ENCODE measurements around the gene ABAT.
A peak's percentile ranks its signal among the peaks of the same experiment; 100 is the strongest.
"Not testable (repeated sequence)": the region's sequence is repeated elsewhere in the genome, so short reads cannot be mapped to it uniquely, and the experiment has no call there.

Gene ABAT

DNA sequence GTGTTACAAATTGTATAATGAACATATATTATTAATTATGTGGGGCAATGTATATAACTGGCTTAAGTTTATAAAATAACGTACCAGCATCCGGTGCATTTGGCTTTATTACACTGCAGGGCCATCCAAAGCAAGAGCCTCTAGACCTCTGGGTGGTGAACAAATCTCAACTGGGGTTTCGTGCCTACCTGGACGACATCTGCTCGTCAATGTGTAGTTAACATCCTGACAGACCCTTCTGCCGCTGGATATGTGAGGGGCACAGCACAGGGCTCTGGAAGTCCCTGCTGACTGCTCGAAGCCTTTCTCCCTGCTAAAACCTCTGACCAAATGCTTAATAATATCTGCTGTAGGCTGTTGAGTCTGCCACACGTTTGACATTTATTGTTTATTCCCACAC, 120.7 kb downstream of the ABAT start:
- DNase-seq = no peak

DNA sequence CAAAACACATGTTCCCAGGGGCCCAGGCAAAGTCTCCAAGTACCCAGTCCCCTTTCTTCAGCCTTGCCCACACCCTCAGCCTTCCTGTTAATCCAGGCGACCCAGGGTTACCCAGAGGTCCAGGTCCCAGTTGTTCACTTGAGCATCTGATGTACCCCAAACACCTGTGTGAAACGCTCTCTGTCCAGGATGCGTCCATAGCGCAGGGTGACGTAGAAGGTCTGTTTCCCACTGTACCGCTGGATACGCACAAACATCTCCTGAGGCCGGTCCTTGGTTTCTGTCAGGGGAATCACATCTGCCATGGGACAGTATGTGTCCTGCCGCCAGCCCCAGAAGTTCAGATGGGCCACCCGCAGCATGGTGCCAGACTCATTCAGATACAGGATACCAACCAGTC, 121.4 kb downstream of the ABAT start:
- no peak for DNase-seq

DNA sequence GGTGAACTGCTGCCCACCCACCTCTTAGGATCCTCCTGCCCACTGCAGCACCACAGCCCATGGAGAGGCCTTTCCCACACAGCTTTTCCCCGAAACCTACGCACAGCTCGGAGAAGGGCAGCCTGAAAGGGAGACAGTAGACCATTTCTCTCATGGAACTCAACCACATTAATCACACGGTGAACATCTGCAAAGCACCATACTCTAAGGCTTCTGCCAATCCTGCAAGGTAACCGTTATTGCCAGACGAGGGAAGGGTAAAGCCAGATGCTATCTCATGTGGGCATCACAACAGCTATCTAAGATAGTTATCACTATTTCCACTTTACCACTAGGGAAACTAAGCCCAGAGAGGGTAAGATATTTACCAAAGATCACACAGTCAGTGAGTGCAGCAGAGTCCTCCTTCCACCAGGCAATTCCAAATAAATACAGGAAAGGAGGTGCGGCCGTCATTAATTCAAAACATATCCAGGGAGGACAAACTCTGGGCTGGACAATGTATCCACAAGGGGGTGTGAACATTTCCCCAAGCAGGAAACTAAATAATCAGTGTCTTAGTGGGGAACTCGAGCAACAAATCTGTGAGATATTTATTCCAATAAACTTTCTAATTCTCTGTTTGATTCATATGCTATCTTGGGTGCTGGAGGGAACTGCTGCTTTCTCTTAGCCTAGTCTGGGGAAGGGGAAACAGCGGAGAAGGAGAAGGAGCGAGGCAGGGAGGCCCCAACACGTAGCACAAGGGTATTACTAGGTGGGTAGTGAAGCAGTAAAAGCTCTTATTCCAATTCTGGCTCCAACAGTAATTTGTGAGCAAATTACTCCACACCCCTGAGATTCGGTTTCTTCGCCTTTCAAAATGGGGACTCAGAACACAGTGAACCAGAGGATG, 122.3 kb downstream of the ABAT start:
- DNase-seq = no peak

DNA sequence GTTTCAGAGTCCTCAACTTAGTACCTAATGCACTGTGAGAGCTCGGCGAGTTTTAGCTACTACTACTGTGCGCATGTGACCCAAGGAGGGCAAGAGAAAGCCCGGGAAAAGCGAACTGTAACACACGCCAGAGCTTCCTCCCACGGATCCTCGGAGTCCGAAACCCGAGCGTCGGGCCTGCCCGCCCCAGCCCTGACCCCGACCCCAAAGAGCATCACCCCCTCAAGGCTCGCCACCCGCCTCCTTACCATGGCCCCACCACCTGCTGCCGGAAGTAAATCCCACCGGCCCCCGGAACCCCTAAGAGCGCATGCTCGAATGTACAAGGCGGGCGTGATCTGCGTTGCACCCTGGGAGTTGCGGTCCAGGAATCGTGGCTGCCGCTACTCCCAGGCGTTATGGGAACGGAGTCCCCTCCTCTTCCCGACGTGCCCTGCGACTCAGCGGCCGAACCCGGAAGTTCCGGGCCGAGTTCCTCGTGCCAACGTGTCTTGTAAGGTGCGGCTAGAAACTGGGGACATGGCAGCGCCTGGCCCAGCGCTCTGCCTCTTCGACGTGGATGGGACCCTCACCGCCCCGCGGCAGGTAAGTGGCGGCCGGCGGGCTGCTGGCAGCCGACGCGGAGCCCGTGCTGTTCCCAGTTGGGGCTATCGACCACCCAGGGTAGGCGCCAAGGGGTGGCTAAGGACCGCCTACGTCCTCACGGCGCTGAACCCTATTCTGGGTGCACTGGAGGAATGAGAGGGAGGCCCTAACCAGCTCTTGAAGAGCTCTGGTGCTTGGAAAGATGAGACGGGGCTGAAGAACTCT, 123.2 kb downstream of the ABAT start, which contains the start of the genes PMM2 and TMEM186:
PMM2 (plus strand) TSS at position 476 of the 810 bp plus-strand sequence; CDS start at position 520, 44 bp downstream.
TMEM186 (minus strand) TSS at position 276 of the 810 bp plus-strand sequence; CDS start at position 251, 25 bp downstream.
- DNase-seq = peak; percentile 93 to 95

DNA sequence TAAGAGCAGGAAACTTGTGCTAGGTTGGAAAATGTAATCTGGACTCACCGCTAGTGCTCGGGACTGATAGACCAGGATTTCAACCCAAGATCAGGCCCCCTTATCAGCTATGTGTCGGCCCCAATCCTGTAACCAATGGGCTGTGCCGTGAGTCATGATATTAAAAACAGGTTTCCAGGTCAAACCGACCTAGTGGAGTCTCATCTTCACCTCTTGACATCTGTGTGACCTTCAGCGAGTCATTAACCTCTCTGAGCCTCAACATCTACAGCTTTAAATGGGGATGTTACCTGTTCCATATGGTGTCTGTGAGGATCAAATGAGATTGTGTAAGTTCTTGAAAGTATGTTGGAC, 123.7 kb downstream of the ABAT start:
- no peak for DNase-seq

DNA sequence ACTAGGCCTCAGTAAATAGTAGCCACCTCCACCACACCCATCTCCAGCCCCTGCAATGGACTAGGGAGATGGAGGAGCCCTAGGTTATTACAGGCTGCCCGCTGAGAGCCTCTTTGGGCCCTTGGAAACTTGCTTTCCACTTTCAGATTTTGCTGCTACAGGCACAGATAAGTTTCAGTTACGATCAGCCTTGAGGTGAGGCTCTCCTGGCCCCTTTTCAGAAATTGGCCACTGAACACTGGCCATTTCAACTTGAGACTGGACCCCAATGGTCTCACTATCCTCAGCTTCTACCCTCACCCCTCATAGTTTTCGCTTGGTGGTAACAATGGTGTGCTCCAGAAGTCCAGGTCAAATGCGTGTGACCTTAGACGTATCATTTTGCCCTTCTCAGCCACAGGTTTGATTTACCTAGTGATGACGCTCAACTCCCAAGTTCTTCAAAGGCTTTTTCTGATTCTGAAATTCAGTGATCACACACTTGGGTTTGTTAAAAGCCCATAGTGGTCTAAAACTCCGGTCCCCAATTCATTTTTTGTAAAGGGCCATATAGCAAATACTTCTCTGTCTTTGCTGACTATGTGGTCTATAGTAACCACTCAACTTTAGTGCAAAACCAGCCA, 124.2 kb downstream of the ABAT start:
- no peak for DNase-seq

DNA sequence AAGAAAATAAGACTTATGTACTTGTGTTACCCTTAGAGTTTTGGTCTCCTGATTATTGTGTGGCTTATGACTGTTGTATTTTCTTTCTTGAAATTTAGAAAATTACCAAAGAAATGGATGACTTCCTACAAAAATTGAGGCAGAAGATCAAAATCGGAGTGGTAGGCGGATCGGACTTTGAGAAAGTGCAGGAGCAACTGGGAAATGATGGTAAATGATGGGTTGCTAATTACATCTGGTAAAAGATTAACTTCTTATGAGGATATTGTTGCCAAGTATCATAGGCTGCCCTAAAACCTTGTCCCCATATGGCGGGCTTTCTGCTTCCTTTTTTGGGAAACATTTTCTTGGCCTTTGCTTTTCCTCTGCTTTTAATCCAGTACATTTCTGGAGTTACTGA, 127.3 kb downstream of the ABAT start:
- no peak for DNase-seq

DNA sequence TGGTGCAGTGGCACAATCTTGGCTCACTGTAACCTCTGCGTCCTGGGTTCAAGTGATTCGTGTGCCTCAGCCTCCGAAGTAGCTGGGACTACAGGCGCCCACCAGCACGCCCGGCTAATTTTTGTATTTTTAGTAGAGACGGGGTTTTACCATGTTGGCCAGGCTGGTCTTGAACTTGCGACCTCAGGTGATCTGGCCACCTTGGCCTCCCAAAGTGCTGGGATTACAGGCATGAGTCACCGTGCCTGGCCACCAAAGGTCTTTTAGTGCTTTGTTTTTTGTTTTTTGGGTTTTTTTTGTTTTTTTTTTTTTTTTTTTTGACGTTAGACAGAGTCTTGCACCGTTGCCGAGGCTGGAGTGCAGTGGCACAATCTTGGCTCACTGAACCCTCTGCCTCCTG, 129.3 kb downstream of the ABAT start:
- DNase-seq = not testable (repeated sequence)

DNA sequence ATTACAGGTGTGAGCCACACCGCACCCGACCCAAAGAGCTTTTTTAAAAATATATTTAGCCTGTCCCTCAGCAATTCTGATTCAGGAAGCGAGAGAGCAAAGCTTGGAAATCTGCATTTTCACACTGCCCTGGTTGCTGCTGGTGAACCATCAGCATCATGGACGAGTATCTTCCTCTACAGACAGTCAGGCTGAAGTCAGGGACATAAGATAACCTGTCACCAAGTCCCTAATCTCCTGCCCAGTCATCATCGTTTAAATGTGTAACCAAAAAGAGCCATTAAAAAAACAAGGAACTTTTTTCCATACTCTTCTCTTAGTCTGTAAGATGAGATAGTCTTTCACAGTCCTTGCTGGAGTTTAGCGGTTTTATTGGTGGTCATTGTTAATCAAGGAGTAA, 129.9 kb downstream of the ABAT start:
- no peak for DNase-seq

DNA sequence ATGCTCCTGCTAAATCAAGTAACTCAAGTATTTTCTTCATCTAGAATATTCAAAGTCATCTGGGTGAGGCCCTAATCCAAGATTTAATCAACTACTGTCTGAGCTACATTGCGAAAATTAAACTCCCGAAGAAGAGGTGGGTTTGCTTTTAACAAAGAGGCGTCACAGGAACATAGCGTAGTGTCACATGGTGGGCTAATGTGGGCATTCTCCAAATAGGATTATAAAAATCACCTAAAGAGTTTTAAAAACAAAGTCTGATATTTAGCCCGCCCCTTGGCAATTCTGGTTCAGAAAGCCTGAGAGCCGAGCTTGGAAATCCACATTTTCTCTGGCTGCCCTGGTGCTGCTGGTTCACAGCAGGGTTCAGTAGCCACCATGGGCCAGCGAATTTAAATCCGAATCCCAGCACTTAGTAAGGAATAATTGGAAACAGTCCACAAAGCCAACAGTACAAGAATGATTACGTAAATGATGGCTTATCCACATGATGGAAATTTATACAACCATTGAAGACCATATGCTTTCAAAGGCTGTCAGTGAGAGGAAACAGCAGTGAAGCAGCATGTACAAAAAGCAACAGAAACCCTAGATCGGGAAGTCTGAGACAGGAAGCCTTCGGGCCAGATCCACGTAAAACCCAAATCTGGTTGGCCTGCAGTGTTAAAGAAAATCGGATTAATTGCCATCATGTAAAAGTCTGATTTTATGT, 132.0 kb downstream of the ABAT start:
- DNase-seq = no peak

DNA sequence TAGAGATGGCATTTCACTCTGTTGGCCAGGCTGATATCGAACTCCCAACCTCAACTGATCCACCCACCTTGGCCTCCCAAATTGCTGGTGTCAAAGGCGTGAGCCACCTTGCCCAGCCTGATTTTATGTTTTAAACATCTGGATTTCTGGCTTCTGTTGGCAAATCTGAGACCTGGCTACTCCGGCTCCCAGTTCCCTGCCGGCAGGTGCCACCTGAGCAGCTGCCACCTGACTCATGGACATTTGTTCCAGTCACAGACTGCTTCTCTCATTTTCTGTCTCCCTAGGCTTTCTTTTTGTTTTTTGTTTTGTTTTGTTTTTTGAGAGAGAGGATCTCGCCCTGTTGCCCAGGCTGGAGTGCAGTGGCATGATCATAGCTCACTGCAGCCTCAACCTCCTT, 132.8 kb downstream of the ABAT start:
- DNase-seq = no peak

DNA sequence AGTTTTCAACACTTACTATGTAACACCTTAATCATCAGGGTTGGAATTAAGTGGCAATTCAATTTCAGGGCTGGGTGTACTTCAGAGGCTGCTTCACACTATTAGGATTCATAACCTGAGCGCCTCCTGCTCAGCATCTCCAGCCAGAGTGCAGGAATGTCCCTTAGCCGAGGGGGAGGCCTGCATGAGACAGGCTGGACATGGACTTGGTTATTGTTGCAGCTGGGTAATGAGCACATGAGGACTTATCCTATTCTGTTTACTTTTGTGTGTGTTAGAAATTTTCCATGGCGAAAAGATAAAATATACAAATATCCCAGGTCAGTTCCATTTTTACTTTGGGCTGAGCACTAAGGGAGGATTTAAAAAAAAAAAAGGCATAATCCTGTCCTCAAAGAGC, 133.6 kb downstream of the ABAT start:
- no peak for DNase-seq

DNA sequence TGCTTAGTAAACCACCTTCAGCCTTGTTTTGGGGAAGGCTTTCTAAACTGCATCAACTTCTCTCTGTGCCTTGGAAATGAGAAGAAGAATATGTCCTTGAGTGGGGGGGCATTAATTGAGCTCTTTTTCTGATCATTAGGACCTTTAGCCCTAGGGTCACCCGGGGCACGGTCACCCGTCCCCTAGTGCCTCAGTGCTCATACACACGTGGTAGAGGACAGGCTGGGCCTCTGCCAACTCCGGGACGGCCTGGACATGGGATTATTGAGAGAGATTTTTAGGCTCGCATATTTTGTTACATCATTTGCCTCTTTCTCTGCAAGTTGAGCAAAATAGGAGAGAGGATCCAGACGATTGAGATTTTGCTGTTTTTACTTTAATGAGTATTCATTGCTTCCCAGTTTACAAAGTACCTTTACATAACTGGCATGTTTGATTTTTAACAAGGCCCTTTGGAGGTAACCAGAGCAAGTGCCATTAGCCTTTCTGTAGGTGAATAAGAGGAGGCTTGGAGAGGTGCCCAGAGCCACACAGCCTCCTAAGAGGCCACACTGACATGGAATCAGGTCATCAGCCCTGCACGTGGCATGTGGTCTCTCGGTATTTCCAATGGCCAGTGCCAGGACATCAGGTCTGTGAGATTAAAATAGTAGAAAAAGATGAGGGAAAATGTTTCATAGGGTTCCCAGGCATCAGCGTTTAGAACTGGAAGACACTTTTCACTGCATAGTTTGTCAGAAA, 134.4 kb downstream of the ABAT start:
- no peak for DNase-seq

DNA sequence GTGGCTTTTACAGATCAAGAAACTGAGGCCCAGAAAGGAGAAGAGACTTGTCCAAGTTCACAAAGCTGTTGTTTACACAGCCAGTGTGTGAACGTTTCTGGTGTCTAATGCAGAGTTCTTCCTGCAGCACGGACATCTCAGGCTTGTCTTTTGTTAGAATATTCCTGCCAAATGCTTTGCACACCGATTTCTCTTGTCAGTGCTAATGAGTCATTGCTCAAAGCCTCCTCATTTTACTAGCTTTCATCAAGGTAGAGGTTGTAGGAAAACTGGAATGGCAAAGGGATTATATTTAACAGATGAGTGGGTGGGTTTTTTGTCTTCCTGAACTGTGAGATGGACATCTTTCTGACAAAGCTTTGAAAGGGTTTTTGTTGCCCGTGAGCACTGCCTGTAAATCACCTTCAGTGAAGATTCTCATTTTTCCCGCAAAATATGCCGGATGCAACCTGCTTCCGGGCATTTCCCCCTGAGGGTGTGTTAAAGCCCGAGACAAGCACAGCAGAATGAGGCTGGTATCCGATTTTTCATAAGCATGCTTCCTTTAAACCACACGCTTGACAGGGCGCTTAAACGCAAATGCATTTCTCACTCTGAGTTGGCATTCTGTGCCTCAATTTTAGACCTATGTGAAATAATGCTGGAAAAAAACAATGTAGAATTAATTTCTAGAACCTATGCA, 137.9 kb downstream of the ABAT start:
- no peak for DNase-seq

DNA sequence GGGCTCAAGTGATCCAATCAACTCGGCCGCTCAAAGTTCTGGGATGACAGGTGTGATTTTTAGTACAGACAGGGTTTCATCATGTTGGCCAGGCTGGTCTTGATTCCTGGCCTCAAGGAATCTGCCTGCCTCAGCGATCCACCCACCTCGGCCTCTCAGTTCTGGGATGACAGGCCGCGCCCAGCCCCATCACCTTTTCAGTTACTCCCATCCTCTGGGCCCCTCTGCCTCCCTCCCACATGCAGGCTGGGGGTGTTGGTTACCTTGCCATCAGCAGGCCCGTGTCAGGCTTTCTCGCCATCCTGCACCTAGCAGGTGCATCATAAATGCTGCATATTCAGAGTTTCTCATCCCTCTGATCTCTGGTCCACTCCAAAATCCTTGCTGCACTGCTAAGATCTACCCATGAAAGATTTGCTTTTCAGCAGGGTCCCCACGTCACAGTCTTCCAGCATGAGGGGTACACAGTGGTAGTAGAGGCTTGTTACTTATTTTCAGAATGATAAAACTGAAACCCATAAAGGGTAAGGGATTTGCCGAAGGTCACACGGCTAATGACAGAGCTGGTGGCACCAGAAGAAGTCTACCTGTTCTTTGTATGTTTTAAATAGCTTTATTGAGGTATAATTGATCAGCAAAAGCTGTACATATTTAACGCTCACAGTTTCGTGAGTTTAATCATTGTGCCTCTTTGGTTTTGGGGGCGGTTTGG, 139.8 kb downstream of the ABAT start:
- no peak for DNase-seq

DNA sequence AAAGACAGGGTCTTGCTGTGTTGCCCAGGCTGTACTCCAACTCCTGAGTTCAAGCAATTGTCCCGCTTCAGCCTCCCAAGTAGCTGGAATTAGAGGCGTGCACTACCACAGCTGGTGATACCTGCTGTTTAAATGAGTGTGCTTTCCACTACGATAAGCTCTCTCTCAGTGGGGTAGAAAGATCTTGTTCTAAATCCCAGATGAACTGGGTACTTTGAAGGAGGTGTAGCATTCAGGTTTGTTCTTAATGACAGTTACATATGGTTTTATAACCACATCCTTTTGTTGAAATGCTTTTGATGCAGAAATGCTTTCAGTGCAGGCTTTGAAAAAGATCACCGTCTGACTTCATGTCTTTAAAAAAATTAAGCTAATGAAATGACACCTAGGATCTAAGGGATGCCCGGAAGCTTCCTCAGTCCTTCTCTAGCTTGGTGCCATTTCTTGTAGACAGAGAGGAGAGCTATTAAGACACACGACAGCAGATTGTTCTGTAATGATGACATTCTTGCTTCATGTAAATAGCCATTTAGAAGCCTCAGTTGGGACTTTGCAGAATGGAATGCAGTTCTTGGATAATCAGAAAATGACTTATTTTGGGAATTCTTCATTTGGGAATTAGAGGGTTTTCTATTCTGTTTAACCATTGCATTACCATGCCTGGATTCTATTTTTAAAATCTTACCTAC, 142.7 kb downstream of the ABAT start:
- no peak for DNase-seq

DNA sequence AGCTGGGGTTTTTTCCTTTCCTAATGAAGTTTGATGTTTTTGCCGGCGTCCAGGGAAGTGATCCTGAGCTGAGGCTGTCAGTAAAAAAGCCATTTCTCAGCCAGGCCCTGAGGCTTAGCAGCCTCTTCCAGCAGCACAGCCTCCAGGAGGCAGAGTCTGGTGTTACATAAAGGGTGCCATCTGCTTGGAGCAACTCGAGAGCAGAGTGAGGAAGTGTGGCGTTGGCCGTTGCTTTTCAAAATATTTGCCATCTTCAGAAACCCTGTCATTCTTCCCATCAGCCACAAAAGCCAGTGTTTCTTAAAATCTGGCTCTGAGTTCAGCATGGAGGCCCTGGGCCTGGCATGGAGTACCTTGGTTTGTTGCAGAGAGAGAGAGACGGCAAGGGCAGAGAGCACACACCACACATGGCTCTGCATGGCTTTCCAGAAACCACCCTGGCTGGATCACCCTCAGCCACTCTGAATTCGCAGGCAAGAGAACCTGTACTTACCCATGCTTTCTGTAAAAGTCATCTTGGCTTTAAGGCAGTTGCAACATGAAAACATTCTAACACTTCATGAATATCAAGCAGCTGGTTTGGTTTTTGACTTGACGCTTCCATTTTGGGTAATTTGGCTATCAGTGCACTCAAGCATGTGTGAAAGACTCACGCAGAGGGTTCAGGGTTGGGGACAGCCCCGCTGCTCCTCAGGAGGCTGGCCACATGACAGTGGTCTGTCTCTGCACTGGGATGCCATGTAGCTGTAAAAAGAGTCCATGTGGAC, 144.3 kb downstream of the ABAT start:
- no peak for DNase-seq

DNA sequence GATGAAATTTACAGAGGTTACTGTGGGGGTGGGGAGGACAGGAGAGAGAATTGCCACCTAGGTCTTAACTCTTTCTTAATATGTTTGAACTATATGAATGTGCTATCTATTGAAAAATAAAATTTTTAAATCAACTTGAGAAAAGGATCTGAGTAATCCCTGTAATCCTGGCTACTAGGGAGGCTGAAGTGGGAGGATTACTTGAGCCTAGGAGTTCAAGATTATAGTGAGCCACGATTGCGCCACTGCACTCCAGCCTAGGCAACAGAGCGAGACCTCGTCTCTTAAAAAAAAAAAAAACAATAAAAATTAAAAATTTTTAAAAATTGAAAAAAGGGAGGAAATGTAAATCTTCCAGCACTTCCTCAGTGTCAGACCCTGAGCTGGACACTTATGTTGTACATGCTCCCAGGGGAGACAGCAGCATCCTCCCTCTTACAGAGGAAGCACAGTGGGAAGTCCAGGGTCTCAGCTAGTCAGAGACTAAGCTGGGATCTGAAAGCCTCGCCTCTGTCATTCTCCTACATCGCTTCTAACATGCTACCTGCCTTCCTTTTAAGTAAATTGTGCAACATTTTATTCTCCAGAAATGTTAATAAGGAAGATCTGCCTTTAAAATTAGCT, 145.1 kb downstream of the ABAT start:
- DNase-seq = no peak

DNA sequence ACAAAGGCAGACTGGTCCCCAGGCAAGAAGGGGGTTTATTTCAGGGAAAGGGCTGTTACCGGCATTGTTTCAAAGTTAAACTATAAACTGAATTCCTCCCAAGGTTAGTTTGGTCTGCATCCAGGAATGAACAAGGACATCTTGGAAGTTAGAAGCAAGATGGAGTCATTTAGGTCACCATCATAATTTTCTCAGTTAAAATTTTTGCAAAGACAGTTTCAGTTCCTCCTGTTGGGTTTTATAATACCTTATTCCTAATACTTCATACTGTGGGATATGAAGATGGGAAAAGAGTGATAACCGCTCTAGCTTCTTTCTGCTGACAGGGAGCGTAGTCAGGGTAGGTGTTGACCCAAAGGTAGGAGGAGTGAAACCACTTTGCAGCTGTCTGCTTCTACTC, 148.0 kb downstream of the ABAT start:
- no peak for DNase-seq
